ENCODE measurements around the gene KSR2. TPM values are rescaled to one million over a fixed set of nuclear protein-coding genes. Genes with fewer than 3 reads are reported as not detected.

KSR2 gene
- total and polyA plus RNA-seq, 2 of the 4 experiments (the other 2 are of a cell fraction), result not detected

GRCh38 chr12:117884161-117884560 lies 84.6 kb downstream of the KSR2 start:
- H3K4me3 ChIP-seq (ENCODE audit: insufficient read depth, low read depth, low read length), result no peak overlapping the region
- H3K14ac ChIP-seq (replicated peaks; ENCODE audit: low read depth, low read length), result no peak overlapping the region
- no peaks in the 10 kb centered on the region for H3K27me3 ChIP-seq (ENCODE audit: control insufficient read depth, insufficient read depth, low read length)
- no peak overlapping the region for H2AK5ac ChIP-seq (ENCODE audit: low read depth, low read length)
- no peak overlapping the region for H3K27ac ChIP-seq (ENCODE audit: insufficient read depth, low read length)
- ChIA-PET POLR2A (ENCODE audit: unreplicated experiment) (no interaction called here), CTCF (no interaction called here)
- no CpG with 5 or more reads among the region's 3 CpGs for WGBS, 2 experiments (ENCODE audit: extremely low coverage in 2 of 2, insufficient read length in 1 of 2)
- no TSS peak for BruUV-seq (replicated peaks)
- DNase-seq (no peak), ATAC-seq (ENCODE audit: low read depth) (no peak)
- H3K4me2 ChIP-seq (ENCODE audit: low read depth, low read length), result no peak overlapping the region
- intact Hi-C loops (cut with micrococcal nuclease), result no loop called here
- H3K56ac ChIP-seq (ENCODE audit: extremely low read depth, insufficient read depth, low read length), result no peak overlapping the region
- no peak overlapping the region for H2BK15ac ChIP-seq (ENCODE audit: low read depth, low read length)
- H3K36me3 ChIP-seq (ENCODE audit: control insufficient read depth, insufficient read depth, low read length), result no peaks in the 10 kb centered on the region
- H3K4me1 ChIP-seq (ENCODE audit: control insufficient read depth, insufficient read depth, low read length), result no peaks in the 10 kb centered on the region
- H3K9me1 ChIP-seq (ENCODE audit: insufficient read depth, low read length), result no peaks in the 10 kb centered on the region
- no peak overlapping the region for H2BK120ac ChIP-seq (ENCODE audit: low read depth, low read length)
- no peak overlapping the region for H2AFZ ChIP-seq (replicated peaks; ENCODE audit: low read length, poor library complexity)
- no peak overlapping the region for H2BK5ac ChIP-seq (ENCODE audit: low read depth, low read length, poor library complexity, severe bottlenecking)
- H4K91ac ChIP-seq (ENCODE audit: insufficient read depth, low read depth, low read length), result no peak overlapping the region
- in situ Hi-C loops (cut with MboI; ENCODE audit: low sequenced_read_pairs), result no loop called here
- no peak overlapping the region for H4K5ac ChIP-seq (ENCODE audit: low read depth, low read length)
- no peak overlapping the region for H3K9ac ChIP-seq (ENCODE audit: low read depth, low read length)
- no peak overlapping the region for H2AK9ac ChIP-seq (replicated peaks; ENCODE audit: low read depth, low read length, poor library complexity)
- no peak overlapping the region for H2BK20ac ChIP-seq (ENCODE audit: low read depth, low read length)
- H3K4ac ChIP-seq (ENCODE audit: low read depth, low read length), result no peak overlapping the region
- no peaks in the 10 kb centered on the region for H4K20me1 ChIP-seq (ENCODE audit: insufficient read depth, low read length)
- no peak overlapping the region for H3K23ac ChIP-seq (ENCODE audit: low read depth, low read length)
- no peak overlapping the region for H4K8ac ChIP-seq (ENCODE audit: low read depth in 2 of 2, low read length in 2 of 2)
- H3K18ac ChIP-seq (ENCODE audit: low read depth, low read length), result no peak overlapping the region
- H3K79me1 ChIP-seq (ENCODE audit: low read depth in 1 of 2, low read length in 2 of 2), result no peaks in the 10 kb centered on the region
- no peak for TF ChIP-seq MXI1 (IDR thresholded peaks at IDR 0.05; ENCODE audit: borderline replicate concordance, low read depth, low read length)
- TF ChIP-seq MAFK (IDR thresholded peaks at IDR 0.05; ENCODE audit: low read depth, low read length), result no peak
- TF ChIP-seq RAD21 (IDR thresholded peaks at IDR 0.05; ENCODE audit: low read length), result no peak
- TF ChIP-seq POLR2A (IDR thresholded peaks at IDR 0.05; ENCODE audit: low read depth, low read length), result no peak
- no peak for TF ChIP-seq RFX5 (IDR thresholded peaks at IDR 0.05; ENCODE audit: low read depth, low read length)
- no peak for TF ChIP-seq FOS (IDR thresholded peaks at IDR 0.05; ENCODE audit: low read depth, low read length)
- no peak for TF ChIP-seq CTCF (conservative IDR thresholded peaks at IDR 0.05; ENCODE audit: low read depth, low read length)
- no peak for TF ChIP-seq BHLHE40 (IDR thresholded peaks at IDR 0.05; ENCODE audit: low read depth, low read length)
- H3K9me3 ChIP-seq (ENCODE audit: control insufficient read depth, insufficient read depth, low read length), result no peaks in the 10 kb centered on the region
- dilution Hi-C loops (cut with HindIII; ENCODE audit: low sequenced_read_pairs, unreplicated experiment), result no loop called here

Data from IMR-90 (cell line).